ENCODE results near the gene USP4. TPM values are rescaled to one million over a fixed set of nuclear protein-coding genes. Genes with fewer than 3 reads are reported as not detected.

Gene USP4
- total and polyA plus RNA-seq, 2 of the 13 experiments (the other 11 are each of a cell fraction or from before 2014, with no cell fraction given), result 9.2 to 20.8 TPM

DNA sequence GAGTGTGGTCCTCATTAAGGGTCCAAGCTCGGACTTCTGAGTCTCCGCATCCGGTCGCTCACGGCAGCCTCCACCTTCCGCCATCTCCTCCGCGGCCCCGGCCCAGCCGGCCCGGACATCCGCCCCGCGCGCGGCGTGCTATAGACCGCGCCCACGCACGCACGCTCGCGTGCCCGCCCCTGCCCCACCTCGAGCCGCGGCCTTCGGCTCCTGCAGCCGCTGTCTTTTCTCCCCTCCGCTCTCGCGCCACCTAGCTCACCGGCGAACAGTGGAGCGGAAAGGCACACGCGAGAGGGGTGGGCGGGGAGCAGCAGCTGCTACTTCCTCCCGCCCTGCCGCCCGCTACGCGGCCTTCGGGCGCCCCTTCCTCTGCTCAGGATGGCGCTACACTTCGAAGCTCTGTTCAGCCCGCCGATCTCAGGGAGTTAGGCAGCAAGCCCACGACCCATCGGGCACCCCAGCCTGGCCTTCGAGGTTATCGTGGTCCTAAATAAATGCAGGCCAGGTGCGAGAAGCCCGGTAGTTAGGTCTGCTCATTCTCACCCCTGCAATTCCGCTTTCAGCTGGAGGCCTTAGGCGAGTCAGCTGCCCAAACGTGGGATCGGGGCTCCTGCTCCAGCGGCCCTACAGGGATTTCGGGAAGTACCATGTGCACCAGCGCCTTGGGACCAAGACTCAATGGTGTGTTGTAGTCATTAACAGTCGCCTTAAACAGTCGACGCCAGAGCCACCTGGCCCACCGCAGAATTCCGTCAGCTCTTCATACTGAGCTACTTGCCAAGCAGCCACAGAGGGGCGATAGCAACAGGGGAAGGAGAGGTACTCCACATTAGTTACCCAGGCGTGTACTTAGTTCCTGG lies at the start of gene USP4 (continued):
- TF ChIP-seq, protein P1, sequence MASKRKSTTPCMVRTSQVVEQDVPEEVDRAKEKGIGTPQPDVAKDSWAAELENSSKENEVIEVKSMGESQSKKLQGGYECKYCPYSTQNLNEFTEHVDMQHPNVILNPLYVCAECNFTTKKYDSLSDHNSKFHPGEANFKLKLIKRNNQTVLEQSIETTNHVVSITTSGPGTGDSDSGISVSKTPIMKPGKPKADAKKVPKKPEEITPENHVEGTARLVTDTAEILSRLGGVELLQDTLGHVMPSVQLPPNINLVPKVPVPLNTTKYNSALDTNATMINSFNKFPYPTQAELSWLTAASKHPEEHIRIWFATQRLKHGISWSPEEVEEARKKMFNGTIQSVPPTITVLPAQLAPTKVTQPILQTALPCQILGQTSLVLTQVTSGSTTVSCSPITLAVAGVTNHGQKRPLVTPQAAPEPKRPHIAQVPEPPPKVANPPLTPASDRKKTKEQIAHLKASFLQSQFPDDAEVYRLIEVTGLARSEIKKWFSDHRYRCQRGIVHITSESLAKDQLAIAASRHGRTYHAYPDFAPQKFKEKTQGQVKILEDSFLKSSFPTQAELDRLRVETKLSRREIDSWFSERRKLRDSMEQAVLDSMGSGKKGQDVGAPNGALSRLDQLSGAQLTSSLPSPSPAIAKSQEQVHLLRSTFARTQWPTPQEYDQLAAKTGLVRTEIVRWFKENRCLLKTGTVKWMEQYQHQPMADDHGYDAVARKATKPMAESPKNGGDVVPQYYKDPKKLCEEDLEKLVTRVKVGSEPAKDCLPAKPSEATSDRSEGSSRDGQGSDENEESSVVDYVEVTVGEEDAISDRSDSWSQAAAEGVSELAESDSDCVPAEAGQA (IDR thresholded peaks at IDR 0.05; ENCODE audit: low read depth), result peak; percentile 49
- TF ChIP-seq, protein P1 (CRISPR knock-in tag; IDR thresholded peaks at IDR 0.05; ENCODE audit: borderline replicate concordance), result no peak; the same call in 1 of the 2 replicates
- TF ChIP-seq ZNF549 (CRISPR knock-in tag; IDR thresholded peaks at IDR 0.05), result no peak
- TF ChIP-seq, protein P2, sequence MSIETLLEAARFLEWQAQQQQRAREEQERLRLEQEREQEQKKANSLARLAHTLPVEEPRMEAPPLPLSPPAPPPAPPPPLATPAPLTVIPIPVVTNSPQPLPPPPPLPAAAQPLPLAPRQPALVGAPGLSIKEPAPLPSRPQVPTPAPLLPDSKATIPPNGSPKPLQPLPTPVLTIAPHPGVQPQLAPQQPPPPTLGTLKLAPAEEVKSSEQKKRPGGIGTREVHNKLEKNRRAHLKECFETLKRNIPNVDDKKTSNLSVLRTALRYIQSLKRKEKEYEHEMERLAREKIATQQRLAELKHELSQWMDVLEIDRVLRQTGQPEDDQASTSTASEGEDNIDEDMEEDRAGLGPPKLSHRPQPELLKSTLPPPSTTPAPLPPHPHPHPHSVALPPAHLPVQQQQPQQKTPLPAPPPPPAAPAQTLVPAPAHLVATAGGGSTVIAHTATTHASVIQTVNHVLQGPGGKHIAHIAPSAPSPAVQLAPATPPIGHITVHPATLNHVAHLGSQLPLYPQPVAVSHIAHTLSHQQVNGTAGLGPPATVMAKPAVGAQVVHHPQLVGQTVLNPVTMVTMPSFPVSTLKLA (IDR thresholded peaks at IDR 0.05), result peak; percentile 44
- TF ChIP-seq NR2F1 (CRISPR knock-in tag; IDR thresholded peaks at IDR 0.05), result peak in 1 of 2 experiments; percentile 17; a peak in 1 of 4 replicates
- peak; percentile 99 for TF ChIP-seq ZNF547 (CRISPR knock-in tag; IDR thresholded peaks at IDR 0.05)
- no peak for TF ChIP-seq PHB2 (IDR thresholded peaks at IDR 0.05; ENCODE audit: partially characterized antibody)
- peak; percentile 100 for TF ChIP-seq KDM5B (CRISPR knock-in tag; IDR thresholded peaks at IDR 0.05; ENCODE audit: borderline replicate concordance)
- peak; percentile 76 for TF ChIP-seq MEF2D (CRISPR knock-in tag; IDR thresholded peaks at IDR 0.05)
- 0 out of 2 replicates have a peak, but pooled peaks have one; percentile 12 for TF ChIP-seq ZNF180 (CRISPR knock-in tag; IDR thresholded peaks at IDR 0.05; ENCODE audit: borderline replicate concordance, low read depth)
- TF ChIP-seq ZFP90 (CRISPR knock-in tag; IDR thresholded peaks at IDR 0.05; ENCODE audit: borderline replicate concordance), result peak; percentile 86
- TF ChIP-seq ZNF605 (CRISPR knock-in tag; IDR thresholded peaks at IDR 0.05), result peak; percentile 99
- no peak for TF ChIP-seq POLR2AphosphoS2 (IDR thresholded peaks at IDR 0.05; ENCODE audit: low read depth, low read length)
- peak; percentile 95; the same call in 1 of the 2 replicates for TF ChIP-seq ZSCAN30 (CRISPR knock-in tag; IDR thresholded peaks at IDR 0.05)
- TF ChIP-seq, protein P3, sequence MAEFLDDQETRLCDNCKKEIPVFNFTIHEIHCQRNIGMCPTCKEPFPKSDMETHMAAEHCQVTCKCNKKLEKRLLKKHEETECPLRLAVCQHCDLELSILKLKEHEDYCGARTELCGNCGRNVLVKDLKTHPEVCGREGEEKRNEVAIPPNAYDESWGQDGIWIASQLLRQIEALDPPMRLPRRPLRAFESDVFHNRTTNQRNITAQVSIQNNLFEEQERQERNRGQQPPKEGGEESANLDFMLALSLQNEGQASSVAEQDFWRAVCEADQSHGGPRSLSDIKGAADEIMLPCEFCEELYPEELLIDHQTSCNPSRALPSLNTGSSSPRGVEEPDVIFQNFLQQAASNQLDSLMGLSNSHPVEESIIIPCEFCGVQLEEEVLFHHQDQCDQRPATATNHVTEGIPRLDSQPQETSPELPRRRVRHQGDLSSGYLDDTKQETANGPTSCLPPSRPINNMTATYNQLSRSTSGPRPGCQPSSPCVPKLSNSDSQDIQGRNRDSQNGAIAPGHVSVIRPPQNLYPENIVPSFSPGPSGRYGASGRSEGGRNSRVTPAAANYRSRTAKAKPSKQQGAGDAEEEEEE (CRISPR knock-in tag; IDR thresholded peaks at IDR 0.05; ENCODE audit: borderline replicate concordance), result 0 out of 2 replicates have a peak, but pooled peaks have one; percentile 77
- peak; percentile 88 for TF ChIP-seq ZBTB7A (CRISPR knock-in tag; IDR thresholded peaks at IDR 0.05)
- TF ChIP-seq ZNF282 (IDR thresholded peaks at IDR 0.05; ENCODE audit: partially characterized antibody), result no peak
- peak; percentile 91 for TF ChIP-seq ETV5 (CRISPR knock-in tag; IDR thresholded peaks at IDR 0.05; ENCODE audit: borderline replicate concordance)
- TF ChIP-seq ZNF232 (CRISPR knock-in tag; IDR thresholded peaks at IDR 0.05; ENCODE audit: borderline replicate concordance), result no peak
- no peak for TF ChIP-seq NFE2L2 (IDR thresholded peaks at IDR 0.05; ENCODE audit: low read length)

Data from HepG2 (cell line).